HG03280 (cell line): ENCODE data around the gene NT5C1A.

Source experiments
- ATAC-seq: cut with Tn5 transposase; IDR thresholded peaks from one replicate; pipeline ENCODE4 v1.9.1; 2021; ENCODE audit warnings: mild to moderate bottlenecking, moderate library complexity; ENCODE audit not compliant: unreplicated experiment

The NT5C1A gene

DNA sequence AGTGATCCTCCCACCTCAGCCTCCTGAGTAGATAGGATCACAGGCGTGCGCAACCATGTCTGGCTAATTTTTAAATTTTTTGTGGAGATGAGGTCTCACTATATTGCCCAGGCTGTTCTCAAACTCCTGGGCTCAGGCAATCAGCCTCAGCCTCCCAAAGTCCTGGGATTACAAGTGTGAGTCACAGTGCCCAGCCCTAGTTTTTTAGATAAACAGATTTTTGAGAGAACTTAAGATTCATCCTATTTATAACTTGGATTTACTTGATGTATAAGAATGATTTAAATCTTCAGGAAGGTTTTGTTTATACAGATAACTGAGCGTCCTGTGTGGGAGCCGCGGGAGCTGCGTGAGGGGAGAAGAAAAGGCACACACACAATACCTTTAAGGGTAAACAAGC is 58.7 kb downstream of the NT5C1A start:
- no peak for ATAC-seq

DNA sequence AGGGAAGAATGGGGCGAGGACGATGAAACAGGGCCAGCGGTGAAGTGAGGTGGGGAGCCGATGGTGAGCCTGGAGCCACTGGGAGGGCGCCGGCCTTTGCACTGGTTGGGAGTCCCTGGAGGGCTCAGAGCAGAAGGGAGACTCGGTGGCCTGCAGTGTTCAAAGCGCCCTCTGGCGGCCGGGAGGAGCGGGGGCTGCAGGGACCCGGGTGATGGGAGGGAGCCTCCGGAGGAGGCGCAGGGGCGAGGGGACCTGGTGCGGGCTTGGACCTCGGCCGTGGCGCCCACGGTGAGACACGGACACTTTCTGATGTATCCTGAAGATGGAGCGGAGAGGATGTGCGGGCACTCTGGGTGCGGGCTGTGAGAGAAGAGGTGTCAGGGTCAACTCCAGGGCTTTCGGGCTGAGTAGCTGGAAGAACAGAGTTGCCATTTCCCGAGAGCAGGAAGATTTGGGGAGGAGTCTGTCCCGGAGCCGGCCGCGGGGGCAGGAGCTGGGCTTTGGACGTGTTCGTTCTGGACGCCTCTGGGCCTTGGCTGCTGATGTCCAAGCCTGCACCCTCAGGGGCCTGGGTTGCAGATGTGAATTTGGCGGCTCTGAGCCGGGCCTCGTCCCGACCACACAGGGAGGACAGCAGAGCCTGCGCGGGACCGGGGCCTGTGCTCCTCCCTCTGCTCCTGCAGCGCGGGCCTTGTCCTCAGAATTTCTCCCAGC is 62.1 kb downstream of the NT5C1A start:
- ATAC-seq, result no peak
